IgD-negative memory B cell (primary cell): ENCODE measurements around the gene HPGDS. TPM values are rescaled to one million over a fixed set of nuclear protein-coding genes. Genes with fewer than 3 reads are reported as not detected.
A peak's percentile ranks its signal among the peaks of the same experiment; 100 is the strongest.
"Not testable (repeated sequence)": the region's sequence is repeated elsewhere in the genome, so short reads cannot be mapped to it uniquely, and the experiment has no call there.

Experiments used
- H3K27ac Mint-ChIP-seq, 3 donors: one replicate each; pipeline ENCODE4 v1.8.0; 2020 to 2022; ENCODE audit warnings: mild to moderate bottlenecking in 3 of 3, mixed read lengths in 3 of 3, moderate library complexity in 1 of 3
- H3K27me3 Mint-ChIP-seq: one replicate; pipeline ENCODE4 v1.8.0; 2021; ENCODE audit warnings: mixed read lengths
- H3K36me3 Mint-ChIP-seq: one replicate; pipeline ENCODE4 v1.8.0; 2020; ENCODE audit warnings: mild to moderate bottlenecking, mixed read lengths
- H3K4me1 Mint-ChIP-seq, 3 donors: one replicate each; pipeline ENCODE4 v1.8.0; 2020 to 2022; ENCODE audit warnings: mixed read lengths in 3 of 3, mild to moderate bottlenecking in 1 of 3
- H3K4me3 Mint-ChIP-seq, 4 donors: one replicate each; pipeline ENCODE4 v1.8.0; 2020 to 2022; ENCODE audit warnings: mild to moderate bottlenecking in 4 of 4, mixed read lengths in 4 of 4, moderate library complexity in 3 of 4
- H3K9me3 Mint-ChIP-seq, 3 donors: one replicate each; pipeline ENCODE4 v1.8.0; 2020 to 2021; ENCODE audit warnings: mixed read lengths in 3 of 3, mild to moderate bottlenecking in 1 of 3
- polyA plus RNA-seq: library from polyadenylated mRNA; unstranded; fragments of 300-500 nt; fragmentation: Illumina TruSeq; gene quantifications from one replicate; pipeline ENCODE4 v1.2.3, GENCODE V29; 2021

The HPGDS gene
- not detected for polyA plus RNA-seq

DNA sequence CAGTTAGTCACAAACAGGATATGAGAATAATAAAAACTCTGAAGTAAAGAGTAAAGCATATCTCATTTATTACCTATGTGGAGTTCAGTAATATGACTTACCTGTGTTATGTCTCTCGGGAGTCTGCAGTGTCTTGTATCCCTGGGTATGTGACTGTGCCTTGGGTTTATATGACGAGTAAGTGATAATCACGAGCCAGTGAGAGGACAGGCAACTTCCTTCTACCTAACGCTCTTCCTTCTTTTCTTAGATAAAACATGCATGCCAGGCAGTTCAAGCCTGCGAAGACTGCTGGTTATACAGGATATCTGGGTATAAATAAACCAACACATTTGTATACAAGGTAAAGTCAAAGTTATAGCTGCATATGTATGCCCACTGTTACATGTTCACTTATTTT is at the start of gene HPGDS:
TSS of gene HPGDS (minus strand) at position 143 of the 400 bp plus-strand sequence. CDS start 8,207 bp downstream, outside the sequence.
- Mint-ChIP-seq H3K4me1 (peaks cover 4 to 12% (median 7%) of the 10 kb centered on the region in 3 donors), H3K27ac (no peak within 1 kb of the TSS), H3K27me3 (peaks cover 3% of the 10 kb centered on the region), H3K4me3 (no peak within 1 kb of the TSS), H3K9me3 (no peaks in the 10 kb centered on the region), H3K36me3 (no peaks in the 10 kb centered on the region)

DNA sequence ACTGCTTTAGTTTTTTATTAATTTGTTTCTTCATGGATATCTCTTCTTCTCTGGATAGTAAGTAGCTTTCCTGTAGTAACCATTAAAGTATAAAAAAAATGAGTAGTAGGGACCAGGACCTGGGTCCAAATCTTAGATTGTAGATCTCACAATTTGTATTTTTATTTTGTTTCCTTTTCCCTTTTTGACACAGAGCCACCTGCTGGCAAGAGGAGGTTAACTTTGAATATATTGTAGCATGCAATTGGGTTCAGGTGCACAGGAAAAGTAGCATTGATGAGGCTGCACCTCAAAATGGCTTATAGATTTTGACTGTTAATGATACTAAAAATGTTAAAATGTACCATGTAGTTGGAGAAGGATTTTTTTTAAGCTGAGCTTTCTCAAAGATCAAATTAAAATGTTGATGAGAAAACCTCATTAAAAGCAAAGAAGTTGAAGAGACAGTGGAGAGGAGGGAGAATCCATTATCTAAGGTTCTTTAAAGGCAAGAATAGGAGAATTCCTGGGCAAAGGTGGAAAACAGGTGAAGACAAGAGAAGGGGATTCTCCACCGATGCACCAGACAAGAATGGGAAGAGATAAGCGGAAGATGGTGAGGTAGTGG is 48.3 kb upstream of the HPGDS start:
- no peaks in the 10 kb centered on the region for H3K4me1 Mint-ChIP-seq
- peaks cover 2% of the 10 kb centered on the region for H3K27me3 Mint-ChIP-seq
- no peak overlapping the region for H3K4me3 Mint-ChIP-seq
- H3K27ac Mint-ChIP-seq = no peak overlapping the region
- no peaks in the 10 kb centered on the region for H3K9me3 Mint-ChIP-seq
- H3K36me3 Mint-ChIP-seq = no peaks in the 10 kb centered on the region

DNA sequence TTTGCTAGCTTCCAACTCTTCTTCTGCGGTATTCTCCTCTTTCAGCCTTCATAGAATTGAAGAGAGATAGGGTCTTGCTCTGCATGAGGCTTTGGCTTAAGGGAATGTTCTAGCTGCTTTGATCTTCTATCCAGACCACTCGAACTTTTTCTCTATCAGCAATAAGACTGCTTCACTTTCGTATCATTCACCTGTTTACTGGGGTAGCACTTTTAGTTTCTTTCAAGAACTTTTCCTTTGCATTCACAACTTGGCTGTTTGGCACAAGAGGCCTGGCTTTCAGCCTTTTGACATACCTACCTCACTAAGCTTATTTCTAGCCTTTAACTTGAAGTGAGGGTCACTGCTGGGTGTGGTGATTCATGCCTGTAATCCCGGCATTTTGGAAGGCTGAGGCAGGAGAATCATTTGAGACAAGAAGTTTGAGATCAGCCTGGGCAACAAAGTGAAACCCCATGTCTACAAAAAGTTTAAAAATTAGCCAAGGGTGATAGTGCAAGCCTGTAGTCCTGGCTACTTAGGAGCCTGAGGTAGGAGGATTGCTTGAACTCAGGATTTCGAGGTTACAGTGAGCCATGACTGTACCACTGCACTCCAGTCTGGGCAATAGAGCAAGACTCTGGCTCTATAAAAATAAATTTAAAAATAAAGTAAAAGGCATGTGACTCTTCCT is 47.1 kb upstream of the HPGDS start:
- Mint-ChIP-seq H3K27ac (no peak overlapping the region), H3K4me1 (no peaks in the 10 kb centered on the region), H3K27me3 (peaks cover 2% of the 10 kb centered on the region), H3K36me3 (no peaks in the 10 kb centered on the region), H3K9me3 (no peaks in the 10 kb centered on the region), H3K4me3 (peak overlapping the region in 1 of 4 donors; percentile 24)

DNA sequence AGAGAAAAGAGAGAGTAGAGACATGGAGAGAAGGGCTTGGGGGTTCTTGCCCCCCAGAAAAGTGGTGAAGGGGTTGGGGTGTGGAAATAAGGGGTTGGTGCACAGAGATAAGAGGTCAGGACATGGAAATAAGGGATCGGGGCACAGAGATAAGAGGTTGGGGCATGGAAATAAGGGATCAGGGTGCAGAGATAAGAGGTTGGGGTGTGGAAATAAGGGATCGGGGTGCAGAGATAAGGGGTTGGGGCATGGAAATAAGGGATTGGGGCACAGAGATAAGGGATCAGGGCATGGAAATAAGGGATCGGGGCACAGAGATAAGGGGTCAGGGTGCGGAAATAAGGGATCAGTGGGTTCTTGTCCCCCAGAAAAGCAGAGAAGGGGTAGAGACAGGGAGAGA is 45.3 kb upstream of the HPGDS start:
- H3K27me3 Mint-ChIP-seq, H3K4me1 Mint-ChIP-seq, H3K27ac Mint-ChIP-seq, H3K9me3 Mint-ChIP-seq, H3K36me3 Mint-ChIP-seq, H3K4me3 Mint-ChIP-seq: not testable (repeated sequence)

DNA sequence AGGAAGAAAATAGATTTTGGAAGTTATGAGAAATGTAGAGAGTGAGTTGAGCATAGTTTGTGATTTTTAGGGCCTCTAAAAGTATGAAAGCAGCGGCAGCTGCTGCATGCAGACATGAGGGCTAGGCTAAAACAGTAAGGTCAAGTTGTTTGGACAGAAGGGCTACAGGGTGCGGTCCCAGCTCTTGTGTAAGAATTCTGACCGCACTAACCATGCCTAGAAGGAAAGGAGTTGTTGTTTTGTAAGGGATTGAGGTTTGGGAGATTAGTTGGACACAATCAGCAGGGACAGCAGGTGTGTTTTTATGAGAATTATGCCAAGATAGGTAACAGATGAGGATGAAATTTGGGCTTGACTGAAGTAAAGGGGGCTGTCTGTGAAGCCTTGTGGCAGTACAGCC is 42.8 kb upstream of the HPGDS start:
- H3K9me3 Mint-ChIP-seq, H3K4me3 Mint-ChIP-seq, H3K27me3 Mint-ChIP-seq, H3K4me1 Mint-ChIP-seq, H3K27ac Mint-ChIP-seq, H3K36me3 Mint-ChIP-seq: not testable (repeated sequence)

DNA sequence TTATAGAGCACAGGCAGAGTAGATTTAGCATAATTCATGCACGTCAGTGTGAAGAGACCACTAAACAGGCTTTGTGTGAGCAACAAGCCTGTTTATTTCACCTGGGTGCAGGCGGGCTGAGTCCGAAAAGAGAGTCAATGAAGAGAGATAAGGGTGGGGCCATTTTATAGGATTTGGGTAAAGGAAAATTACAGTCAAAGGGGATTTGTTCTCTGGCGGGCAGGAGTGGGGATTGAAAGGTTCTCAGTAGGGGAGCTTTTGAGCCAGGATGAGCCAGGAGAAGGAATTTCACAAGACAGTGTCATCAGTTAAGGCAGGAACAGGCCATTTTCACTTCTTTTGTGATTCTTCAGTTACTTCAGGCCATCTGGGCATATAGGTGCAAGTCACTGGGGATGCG is 40.3 kb upstream of the HPGDS start:
- H3K4me3 Mint-ChIP-seq, H3K9me3 Mint-ChIP-seq, H3K36me3 Mint-ChIP-seq, H3K4me1 Mint-ChIP-seq, H3K27ac Mint-ChIP-seq, H3K27me3 Mint-ChIP-seq: not testable (repeated sequence)

DNA sequence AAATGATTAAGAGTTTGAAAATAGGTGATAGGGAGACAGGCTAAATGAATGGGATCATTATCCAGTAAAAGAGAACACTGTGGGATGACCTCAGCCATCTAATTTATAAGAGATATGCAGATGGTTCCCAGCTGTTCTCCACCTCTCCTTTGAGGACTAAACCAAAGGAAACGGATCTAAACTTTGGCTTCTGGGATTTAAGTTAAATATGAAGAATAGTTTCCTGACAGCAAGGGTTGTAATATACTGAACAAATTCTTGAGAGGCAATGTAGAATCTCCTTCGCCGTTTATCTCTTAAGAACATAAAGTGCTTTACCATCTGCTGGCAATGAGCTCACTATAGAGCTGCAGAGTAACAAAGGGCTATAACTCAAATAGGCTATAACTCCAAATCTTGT is 35.4 kb upstream of the HPGDS start:
- Mint-ChIP-seq H3K27ac (no peak overlapping the region), H3K27me3 (no peaks in the 10 kb centered on the region), H3K9me3 (no peaks in the 10 kb centered on the region), H3K4me3 (no peak overlapping the region), H3K36me3 (no peaks in the 10 kb centered on the region), H3K4me1 (no peaks in the 10 kb centered on the region)

DNA sequence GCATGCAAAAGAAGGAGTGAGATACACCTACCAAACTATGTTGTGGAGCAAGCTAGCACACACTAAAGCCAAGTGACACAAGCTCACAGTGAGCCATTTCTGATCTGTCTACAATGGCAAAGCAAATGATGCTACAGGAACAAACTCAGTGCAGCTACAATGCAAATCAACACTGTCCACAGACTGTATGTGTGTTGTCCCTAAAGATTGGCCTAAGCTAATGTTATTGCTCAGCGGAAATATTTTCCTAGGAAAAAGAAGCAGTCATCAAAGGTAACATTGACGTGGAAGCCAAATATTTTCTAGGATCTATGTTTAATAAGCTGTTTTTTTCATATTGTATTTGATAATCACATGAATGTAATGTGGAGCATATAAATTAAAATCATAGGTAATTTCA is 34.7 kb upstream of the HPGDS start:
- H3K27me3 Mint-ChIP-seq = no peaks in the 10 kb centered on the region
- H3K4me3 Mint-ChIP-seq = no peak overlapping the region
- no peaks in the 10 kb centered on the region for H3K9me3 Mint-ChIP-seq

DNA sequence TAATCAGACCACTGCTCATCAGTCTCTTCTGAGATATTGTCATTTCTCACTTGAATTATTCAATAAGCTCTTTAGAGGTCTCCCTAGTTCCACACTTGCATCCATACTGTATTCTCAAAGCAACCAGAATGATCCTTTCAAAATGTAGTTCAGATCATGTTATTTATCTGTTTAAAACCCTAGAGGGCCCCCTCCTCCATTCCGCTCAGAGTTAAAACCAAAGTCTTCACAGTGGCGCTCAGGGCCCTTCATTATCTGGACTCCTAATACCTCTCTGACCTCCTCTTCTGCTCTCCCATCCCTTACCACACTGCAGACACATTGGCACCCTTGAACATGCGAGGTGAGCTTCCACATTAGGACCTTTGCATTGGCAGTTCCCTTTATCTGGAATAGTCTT is 32.7 kb upstream of the HPGDS start:
- Mint-ChIP-seq H3K36me3 (no peaks in the 10 kb centered on the region), H3K4me3 (no peak overlapping the region), H3K27ac (no peak overlapping the region), H3K27me3 (peaks cover under 1% of the 10 kb centered on the region), H3K4me1 (no peaks in the 10 kb centered on the region), H3K9me3 (no peaks in the 10 kb centered on the region)

More for the DNA sequence above, 34.7 kb upstream of the HPGDS start:
- no peaks in the 10 kb centered on the region for H3K4me1 Mint-ChIP-seq
- no peak overlapping the region for H3K27ac Mint-ChIP-seq
- no peaks in the 10 kb centered on the region for H3K36me3 Mint-ChIP-seq

DNA sequence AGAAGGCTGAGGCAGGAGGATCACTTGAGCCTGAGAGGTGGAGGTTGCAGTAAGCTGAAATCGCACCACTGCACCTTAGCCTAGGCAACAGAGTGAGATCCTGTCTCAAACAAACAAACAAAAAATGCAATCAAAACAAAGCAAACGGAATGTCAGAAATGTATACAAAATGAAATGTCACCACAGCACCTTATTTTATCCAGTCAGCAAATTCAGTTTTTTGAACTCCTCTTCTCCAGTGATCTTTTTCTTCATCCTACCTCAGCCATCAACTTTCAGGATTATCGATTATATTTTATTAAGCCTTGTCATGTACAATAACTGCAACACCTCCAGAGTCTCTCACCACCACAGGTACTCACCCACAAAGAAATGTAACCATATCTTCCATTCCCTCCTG is 31.1 kb upstream of the HPGDS start:
- no peak overlapping the region for H3K4me3 Mint-ChIP-seq
- H3K9me3 Mint-ChIP-seq = no peaks in the 10 kb centered on the region

DNA sequence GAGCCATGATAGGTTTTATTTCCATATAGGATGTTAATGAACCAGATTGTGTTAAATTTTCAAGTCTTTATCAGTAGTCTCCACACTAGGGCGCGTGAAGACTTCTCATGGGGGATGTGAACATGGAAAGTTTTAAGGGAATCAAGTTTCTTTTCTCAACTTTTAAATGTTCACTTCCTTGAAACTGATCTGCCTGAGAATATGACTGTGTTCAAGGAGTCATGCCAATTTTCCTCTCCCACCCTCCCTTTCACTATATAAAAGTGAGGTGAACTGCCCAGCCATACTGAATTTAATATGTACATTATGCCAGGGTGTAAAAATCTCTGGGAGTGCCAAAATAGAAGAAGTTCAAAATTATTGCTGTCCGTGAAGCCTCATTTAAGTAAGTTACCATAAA is 30.4 kb upstream of the HPGDS start:
- Mint-ChIP-seq H3K4me1 (no peaks in the 10 kb centered on the region), H3K36me3 (no peaks in the 10 kb centered on the region), H3K27ac (no peak overlapping the region), H3K4me3 (no peak overlapping the region), H3K9me3 (no peaks in the 10 kb centered on the region), H3K27me3 (peaks cover 3% of the 10 kb centered on the region)

More for the DNA sequence above, 31.1 kb upstream of the HPGDS start:
- no peak overlapping the region for H3K27ac Mint-ChIP-seq
- H3K36me3 Mint-ChIP-seq = no peaks in the 10 kb centered on the region
- peaks cover 3% of the 10 kb centered on the region for H3K27me3 Mint-ChIP-seq
- no peaks in the 10 kb centered on the region for H3K4me1 Mint-ChIP-seq

DNA sequence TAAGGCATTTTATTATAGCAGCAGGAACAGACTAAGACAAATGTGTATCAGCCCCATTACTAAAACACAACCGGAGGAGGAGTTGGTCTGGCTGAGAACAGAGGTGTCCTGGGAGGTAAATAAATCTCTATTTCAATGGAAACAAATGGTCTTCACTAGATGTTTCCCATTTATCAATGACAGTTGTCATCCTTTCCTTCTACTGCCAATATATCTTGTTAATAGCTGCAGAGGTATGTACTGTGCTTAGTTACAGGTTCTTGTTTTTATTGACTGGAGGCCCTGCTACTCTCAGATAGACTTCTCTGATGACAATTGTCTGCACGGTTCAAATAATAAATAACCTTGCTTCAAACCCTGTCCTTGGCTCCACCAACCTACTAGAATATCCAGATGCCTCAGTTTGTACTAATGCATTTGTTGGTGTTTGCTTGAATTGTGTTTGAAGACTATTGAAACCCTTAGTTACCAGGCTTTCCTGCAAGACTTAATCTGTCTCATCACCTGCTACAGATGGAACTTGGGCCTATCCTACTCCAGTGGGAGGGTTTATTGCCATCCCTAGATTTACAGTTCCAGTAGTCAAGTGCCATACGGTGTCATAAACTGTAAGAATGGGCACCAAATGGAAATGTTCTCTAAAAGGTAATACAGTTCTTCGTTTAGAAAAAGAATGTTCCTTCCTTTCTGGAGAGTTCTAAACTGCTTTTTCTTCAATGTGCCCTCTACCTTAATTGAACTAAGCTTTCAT is 29.8 kb upstream of the HPGDS start:
- Mint-ChIP-seq H3K4me3 (no peak overlapping the region), H3K9me3 (no peaks in the 10 kb centered on the region), H3K27ac (no peak overlapping the region), H3K27me3 (peaks cover 3% of the 10 kb centered on the region), H3K36me3 (no peaks in the 10 kb centered on the region), H3K4me1 (no peaks in the 10 kb centered on the region)

DNA sequence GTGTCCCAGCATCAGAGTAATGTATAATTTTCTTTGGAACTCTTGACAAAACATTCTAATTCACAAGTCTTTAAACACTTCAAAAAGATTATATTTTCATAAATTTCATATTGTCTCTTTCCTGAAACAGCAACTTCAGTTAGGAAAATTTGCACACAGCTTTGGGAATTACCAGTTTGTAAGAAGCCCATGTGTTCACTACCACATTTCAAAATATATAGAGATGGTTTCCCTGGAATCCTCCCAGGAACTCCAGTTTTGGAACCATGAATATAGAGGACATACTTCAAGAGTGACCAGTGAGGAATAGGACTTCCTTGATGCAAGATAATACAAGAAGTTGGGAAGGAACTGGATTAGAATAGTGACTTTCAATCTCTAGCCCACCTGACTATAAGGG is 28.7 kb upstream of the HPGDS start:
- no peak overlapping the region for H3K27ac Mint-ChIP-seq

DNA sequence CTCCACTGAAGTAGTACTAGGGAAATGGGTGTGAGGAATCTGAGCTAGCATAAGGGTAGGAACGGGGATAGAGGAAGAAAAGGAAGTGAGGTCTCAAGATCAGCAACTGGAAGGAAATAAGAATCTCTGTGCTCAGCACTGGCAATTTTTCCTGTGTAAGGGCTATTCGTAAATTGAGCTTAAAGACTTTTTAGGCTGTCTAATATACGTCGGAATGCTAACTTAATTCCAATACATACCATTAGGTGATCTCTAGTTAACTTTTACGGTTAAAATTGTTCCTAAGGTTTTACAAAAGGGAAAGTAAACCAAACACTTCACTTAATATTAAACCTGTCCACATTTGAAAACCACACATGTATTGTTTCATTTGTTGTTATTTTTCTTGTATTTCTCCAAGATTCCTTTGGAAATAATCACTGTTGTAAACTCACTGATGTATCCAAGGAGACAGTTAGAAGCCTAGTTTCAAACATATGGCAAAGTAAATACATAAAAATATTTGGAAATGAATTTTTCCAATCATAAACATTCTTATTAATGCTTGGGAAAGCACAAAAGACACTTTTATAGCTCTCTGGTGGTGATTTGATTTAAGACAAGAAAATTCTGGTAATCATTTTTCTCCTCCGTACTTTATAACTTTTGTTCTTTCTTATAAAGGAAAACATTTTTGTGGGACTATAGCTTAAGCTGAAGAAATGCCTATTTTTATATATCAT is 28.1 kb upstream of the HPGDS start:
- no peaks in the 10 kb centered on the region for H3K4me1 Mint-ChIP-seq
- H3K4me3 Mint-ChIP-seq = no peak overlapping the region
- peaks cover 0 to 4% (median 4%) of the 10 kb centered on the region in 3 donors for H3K9me3 Mint-ChIP-seq

More for the DNA sequence above, 28.7 kb upstream of the HPGDS start:
- Mint-ChIP-seq H3K36me3 (no peaks in the 10 kb centered on the region), H3K27me3 (peaks cover 3% of the 10 kb centered on the region), H3K9me3 (peaks cover 0 to 4% (median under 1%) of the 10 kb centered on the region in 3 donors), H3K4me3 (no peak overlapping the region), H3K4me1 (no peaks in the 10 kb centered on the region)

DNA sequence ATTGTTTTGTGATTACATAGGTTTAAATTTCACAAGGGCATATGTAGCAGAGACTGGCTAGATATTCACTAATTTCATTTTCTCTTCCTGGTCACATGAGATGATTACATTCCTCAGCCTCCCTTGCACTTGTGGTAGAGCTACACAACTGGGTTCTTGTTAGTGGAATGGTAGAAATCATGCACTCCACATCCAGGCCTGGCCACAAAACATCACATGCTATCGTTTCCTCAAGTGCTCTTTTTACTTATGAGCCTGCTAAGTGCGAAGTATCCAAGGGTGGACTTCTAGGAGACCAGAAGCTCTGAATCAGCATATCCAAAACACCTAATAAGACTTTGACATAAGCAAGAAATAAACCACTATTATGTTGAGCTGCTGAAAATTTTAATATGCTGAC is 26.4 kb upstream of the HPGDS start:
- H3K4me3 Mint-ChIP-seq = no peak overlapping the region
- no peak overlapping the region for H3K27ac Mint-ChIP-seq
- no peaks in the 10 kb centered on the region for H3K36me3 Mint-ChIP-seq
- peaks cover 3% of the 10 kb centered on the region for H3K27me3 Mint-ChIP-seq
- H3K4me1 Mint-ChIP-seq = no peaks in the 10 kb centered on the region
- peaks cover 0 to 4% (median 4%) of the 10 kb centered on the region in 3 donors for H3K9me3 Mint-ChIP-seq

More for the DNA sequence above, 28.1 kb upstream of the HPGDS start:
- Mint-ChIP-seq H3K27me3 (peaks cover 3% of the 10 kb centered on the region), H3K36me3 (no peaks in the 10 kb centered on the region), H3K27ac (no peak overlapping the region)
